Measurements from ENCODE around the gene PRM2.

Gene PRM2

DNA sequence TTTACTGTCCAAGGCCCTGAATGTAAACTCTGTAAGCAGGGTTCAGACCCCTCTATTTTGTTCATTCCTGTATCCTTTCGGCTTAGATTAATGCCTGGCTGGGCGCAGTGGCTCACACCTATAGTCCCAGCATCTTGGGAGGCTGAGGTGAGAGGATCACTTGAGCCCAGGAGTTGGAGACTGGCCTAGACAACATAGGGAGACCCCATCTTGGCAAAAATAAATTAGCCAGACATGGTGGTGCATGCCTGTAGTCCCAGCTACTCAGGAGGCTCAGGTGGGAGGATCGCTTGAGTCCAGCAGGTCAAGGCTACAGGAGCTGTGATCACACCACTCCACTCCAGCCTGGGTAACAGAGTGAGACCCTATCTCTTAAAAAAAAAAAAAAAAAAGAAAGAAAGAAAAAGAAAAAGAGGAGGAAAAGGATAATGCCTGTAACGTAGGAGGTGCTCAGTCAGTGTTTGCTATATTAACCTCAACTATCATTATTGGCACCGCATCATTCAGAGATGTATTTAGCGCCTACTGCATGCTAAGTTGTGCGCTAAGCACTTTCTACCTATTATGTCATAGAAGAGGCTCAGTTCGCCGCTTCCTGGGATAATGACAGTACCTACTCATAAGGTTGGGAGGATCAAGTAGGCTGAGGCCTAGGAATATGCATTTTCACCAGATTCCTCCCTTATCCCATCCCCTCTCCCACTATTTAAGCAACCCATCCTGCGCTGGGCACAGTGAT, 25.3 kb downstream of the PRM2 start:
- no peak for DNase-seq (ENCODE audit: low read depth in 1 of 2, low spot score in 1 of 2)

GRCh38 chr16:11250091-11250785, 26.0 kb downstream of the PRM2 start:
- no peak for DNase-seq (ENCODE audit: low read depth in 1 of 2, low spot score in 1 of 2)

DNA sequence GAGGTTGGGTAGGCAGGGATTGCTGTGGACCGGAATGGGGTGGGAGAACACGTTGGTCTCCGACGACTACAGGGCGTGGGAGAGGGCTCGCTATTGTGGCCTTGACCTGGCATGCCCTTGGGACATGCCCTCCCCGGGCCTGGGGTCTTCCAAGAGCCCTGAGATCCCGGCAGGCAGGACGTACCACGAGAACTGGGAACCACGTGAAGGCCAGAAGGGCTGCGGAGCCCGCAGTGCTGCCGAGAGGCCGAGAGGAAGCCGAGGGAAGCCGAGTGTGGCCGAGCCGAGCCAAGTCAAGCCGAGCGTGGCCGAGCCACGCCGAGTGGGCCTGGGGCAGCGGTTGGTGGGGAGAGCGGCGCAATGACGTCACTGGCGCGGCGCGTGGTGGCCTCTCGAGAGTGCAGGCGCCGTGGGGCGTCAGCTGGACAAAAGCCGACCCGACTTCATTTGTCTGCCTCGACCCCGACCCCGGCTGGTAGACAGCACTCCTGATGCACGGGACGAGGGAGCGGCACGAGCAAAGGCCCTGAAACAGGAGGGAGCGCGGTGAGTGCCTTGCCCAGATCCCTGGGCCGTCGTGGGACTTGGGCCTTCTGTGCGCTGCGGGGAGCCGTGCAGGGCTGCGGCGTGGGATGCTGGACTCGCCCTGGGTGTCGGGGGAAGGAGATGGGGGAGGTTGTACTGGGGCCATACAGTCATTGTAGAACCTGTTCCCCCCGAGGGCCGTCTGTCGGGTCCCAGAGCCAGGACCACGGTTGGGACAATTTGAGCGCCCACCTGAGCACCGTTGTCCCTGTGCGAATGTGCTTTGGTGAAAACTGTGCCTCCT, 26.8 kb downstream of the PRM2 start:
- no peak for DNase-seq (ENCODE audit: low read depth in 1 of 2, low spot score in 1 of 2)

DNA sequence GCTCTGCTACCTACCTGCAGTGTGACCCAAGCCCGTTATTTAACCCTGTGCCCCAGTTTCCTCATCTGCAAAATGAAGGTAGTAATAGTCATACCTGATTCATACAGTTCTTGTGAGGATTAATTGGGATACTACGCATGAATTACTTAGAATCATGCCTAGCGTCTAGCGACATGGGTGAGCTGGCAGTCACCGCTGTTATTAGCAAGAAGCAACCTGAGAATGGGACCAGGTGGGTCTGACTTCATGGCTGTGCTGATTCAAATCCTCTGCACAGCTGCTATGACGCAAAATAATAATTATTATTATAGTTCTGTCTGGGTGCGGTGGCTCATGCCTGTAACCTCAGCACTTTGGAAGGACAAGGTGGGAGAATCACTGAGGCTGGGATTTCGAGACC, 28.1 kb downstream of the PRM2 start:
- DNase-seq (ENCODE audit: low read depth in 1 of 2, low spot score in 1 of 2): no peak

- no peak for DNase-seq (ENCODE audit: low read depth in 1 of 2, low spot score in 1 of 2)
Measured at GRCh38 chr16:11245988-11246387, 30.3 kb downstream of the PRM2 start.

DNA sequence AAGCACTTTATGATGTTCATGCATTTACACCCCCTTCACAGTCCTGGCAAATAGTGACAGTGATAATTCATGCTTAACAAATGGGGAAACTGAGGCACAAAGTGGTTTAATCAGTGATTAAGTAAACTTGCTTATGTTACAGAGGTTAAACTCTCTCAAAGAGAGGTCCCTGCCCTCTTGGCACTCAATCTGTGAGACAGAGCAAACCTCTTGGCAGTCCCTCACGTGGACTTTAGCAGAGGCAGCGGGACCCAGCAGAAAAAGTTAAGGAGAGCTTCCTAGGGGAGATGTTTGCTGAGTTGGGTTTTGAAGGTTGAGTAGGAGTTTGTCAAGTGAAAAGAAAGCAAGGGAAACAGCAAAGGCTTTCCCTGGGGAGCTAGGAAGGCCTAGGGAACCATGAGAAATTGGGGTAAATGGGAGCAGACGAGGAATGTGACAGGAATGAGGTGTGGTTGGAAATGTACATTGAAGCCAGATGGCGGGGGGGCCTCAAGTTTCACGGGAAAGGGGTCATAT, 31.0 kb downstream of the PRM2 start:
- DNase-seq (ENCODE audit: low read depth in 1 of 2, low spot score in 1 of 2): no peak

DNA sequence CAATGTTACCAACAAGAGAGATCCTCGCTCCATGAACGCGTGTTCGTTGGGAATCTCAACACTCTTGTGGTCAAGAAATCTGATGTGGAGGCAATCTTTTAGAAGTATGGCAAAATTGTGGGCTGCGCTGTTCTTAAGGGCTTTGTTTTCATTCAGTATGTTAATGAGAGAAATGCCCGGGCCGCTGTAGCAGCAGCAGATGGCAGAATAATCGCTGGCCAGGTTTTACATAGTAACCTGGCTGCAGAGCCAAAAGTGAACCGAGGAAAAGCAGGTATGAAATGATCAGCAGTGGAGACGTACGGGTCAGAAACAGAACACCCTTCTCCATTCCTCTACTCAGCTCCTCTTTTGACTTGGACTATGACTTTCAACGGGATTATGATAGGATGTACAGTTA, 33.6 kb downstream of the PRM2 start:
- DNase-seq (ENCODE audit: low read depth in 1 of 2, low spot score in 1 of 2): no peak

DNA sequence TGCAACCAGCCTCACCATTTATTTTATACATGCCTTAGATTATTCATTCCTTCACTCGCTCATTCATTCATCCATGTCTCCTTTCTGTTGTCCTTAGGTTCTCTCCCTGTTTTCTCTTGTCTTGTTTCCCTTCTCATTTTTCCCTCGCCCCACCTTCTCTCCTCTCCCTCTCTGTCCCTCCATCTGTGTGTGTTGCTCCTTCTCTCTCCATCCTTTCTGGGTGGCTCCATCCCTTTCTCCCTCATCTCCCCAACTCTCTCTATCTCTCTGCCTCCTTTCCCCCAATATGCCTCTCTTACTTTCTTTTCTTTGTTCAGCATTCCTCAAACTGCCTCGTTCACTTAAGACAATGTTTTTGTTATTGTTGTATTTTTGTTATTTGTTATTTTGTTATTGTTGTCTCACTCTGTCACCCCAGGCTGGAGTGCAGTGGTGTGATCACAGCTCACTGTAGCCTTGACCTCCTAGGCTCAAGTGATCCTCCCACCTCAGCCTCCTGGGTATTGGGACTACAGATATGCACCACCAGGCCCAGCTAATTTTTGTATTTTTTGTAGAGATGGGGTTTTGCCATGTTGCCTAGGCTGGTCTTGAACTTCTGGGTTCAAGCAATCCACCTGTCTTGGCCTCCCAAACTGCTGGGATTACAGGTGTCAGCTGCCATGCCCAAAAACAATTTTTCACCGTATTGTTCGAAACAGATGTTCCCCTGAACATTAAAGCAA, 34.6 kb downstream of the PRM2 start:
- DNase-seq (ENCODE audit: low read depth in 1 of 2, low spot score in 1 of 2): no peak

DNA sequence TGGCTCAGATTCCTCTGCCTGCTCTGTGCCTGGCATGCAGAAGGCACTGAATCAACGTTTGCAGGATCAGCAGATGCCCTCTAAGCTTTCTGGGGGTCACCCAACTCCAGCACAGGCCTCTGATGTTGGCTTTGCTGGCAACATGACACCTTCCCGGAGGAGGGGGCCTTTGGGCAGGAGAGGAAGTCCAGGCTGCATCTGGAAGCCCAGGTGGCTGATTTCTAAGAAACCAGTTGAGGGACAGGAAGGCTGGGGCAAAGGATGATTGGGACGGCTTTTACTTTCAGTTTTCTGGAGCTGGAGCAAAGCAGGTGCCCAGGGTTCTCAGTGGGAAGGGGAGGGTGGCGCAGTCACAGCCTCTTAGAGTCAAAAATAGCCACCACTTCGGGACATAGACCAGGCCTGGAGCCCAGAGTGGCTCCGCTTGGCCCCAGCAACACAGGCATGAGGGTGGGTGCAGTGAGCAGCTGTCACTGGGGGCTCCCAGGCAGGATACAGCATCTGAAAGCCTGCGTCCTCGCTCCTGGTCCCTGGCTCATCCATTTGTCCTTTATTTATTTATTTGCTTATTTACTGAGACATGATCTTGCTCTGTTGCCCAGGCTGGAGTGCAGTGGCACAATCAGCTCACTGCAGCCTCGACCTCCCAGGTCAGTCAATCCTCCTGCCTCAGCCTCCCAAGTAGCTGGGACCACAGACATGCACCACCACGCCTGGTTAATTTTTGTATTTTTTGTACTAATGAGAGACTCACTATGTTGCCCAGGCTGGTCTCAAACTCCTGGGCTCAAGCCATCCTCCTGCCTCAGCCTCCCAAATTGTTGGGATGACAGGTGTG, 35.4 kb downstream of the PRM2 start:
- DNase-seq (ENCODE audit: low read depth in 1 of 2, low spot score in 1 of 2): no peak

GRCh38 chr16:11239644-11240632, 36.3 kb downstream of the PRM2 start:
- DNase-seq (ENCODE audit: low read depth in 1 of 2, low spot score in 1 of 2): no peak

DNA sequence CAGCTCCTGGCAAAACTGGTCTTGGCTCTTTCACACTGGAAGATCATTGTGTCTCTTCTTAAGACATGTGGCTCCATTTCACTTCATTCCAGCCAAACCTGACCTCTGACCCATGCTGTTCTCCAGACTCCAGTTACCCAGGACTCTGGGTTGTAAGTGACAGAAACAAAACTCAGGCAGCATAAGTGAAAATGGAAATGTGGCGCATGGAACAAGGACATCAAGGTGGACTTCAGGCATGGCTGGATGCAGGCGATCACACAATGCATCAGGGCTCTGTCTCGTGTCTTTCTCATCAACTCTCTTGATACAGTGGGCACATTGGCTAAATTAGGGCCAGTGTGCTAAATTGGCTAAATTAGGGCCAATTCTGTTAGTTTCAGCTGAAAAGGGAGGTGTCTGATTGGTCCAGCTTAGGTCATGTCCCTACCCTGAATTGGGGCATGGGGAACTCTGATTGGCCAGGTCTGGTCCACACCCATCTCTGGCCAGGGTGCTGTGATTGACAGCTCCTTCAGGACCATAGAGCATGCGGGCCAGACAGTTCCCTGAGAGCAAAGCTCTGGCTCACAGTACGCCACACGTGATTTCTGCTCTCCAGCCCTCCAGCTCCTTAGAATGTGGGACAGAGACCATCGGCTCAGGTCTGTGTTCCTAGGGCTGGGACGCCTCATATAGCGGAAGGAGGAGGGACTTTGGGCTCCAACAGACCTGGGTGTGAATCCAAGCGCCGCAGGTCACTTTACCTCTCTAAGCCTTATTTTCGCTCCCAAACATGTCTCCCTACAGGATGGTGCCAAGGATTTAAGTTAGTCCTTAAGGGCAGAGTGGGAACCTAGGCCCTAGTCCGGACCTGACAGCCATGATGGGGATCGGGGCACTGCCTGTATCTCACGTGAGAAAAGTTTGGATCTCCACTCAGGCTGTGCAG, 37.7 kb downstream of the PRM2 start:
- DNase-seq (ENCODE audit: low read depth in 1 of 2, low spot score in 1 of 2): no peak

DNA sequence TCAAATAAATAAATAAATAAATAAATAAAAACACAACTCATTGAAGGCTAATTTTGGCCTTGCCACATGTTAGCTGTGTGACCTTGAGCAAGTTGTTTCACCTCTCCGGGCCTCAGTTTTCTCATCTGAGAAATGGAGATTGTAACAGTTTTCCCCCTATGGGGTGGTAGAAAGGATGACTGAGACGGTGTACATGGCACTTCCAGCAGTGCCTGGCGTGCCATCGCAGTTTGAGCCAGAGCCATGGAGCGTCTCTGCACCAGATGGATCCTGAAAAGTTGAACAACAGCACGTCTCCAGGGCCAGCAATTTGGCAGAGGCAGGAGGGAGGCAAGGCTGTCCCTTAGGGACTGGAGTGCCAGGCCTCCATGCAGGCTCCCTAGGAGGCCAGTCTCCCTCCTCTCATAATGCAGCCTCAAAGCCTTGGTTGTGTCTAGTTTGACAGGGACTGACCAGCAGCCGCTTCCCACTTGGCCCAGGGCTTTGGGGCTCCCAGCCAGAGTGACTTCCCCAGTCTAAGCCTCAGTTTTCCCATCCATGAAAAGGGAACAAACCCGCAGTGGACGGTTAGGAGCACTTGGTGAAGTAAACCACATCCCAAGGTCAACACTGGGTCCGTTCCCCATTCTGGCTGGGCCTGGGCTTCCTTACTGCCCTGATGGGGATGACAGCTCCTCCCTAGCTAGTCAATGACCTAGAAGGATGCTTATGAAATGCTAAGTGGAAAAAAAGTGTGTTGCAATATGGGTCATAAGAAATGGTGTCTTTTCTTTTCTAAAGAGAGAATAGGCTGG, 39.6 kb downstream of the PRM2 start:
- no peak for DNase-seq (ENCODE audit: low read depth in 1 of 2, low spot score in 1 of 2)

GRCh38 chr16:11235703-11235991, 40.6 kb downstream of the PRM2 start:
- DNase-seq (ENCODE audit: low read depth in 1 of 2, low spot score in 1 of 2): no peak

DNA sequence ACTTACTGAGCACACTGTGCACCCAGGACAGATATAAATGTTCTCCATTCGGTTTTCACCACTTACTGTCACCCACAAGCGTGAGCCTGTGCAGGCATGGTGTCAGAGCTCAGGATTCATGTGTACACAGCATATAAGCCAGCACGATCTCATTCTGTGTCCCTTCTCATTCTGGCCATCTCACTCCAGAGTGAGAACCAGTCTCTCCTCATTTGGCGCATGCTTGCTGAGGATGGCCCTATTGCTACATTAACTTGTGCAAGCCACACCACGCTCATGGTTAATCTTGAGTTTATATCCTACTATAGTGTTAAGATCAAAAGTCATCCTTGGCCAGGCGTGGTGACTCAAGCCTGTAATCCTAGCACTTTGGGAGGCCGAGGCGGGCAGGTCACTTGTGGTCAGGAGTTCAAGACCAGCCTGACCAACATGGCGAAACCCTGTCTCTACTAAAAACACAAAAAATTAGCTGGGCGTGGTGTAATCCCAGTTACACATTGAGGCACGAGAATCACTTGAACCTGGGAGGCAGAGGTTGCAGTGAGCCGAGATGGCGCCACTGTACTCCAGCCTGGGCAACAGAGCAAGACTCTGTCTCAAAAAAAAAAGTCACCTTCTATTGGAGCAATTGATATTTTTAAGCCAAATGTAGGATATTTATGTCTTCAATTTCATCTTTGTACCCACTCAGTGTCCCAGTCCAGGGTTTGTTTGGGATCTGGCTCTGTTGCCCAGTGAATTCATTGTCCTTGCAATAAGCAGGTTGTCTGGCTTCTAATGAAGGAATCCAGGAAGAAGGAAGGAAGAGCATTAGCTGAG, 41.2 kb downstream of the PRM2 start:
- DNase-seq (ENCODE audit: low read depth in 1 of 2, low spot score in 1 of 2): no peak

- DNase-seq (ENCODE audit: low read depth in 1 of 2, low spot score in 1 of 2): peak; percentile 45 to 53
Measured at GRCh38 chr16:11233727-11234376, 42.4 kb downstream of the PRM2 start.

Measured in stimulated activated CD4-positive, alpha-beta T cell treated with anti-CD3 and anti-CD28 coated beads, Interleukin-15, amount 100 ng/mL, for 1 hour (primary cell).